DLD1 (cell line): ENCODE measurements around the gene ATG10.
"Not testable (repeated sequence)": the region's sequence is repeated elsewhere in the genome, so short reads cannot be mapped to it uniquely, and the experiment has no call there.

Experiments used
- in situ Hi-C: cut with HindIII; loops from 2 replicates; pipeline ENCODE4 v1.10.0; 2017; ENCODE audit warnings: low sequenced_read_pairs

ATG10 gene

GRCh38 chr5:82046276-82046647 lies 74.4 kb downstream of the ATG10 start:
- in situ Hi-C loops, result no loop called here

- in situ Hi-C loops, result no loop called here
Observed at GRCh38 chr5:82050955-82051354, 79.1 kb downstream of the ATG10 start.

- in situ Hi-C loops, result no loop called here
Observed at GRCh38 chr5:82054004-82054710, 82.3 kb downstream of the ATG10 start.

- in situ Hi-C loops, result no loop called here
Observed at GRCh38 chr5:82057051-82057450, 85.2 kb downstream of the ATG10 start.

GRCh38 chr5:82058710-82059109 lies 86.9 kb downstream of the ATG10 start:
- in situ Hi-C loops, result no loop called here

GRCh38 chr5:82066791-82067190 lies 95.0 kb downstream of the ATG10 start:
- in situ Hi-C loops, result no loop called here

- in situ Hi-C loops, result not testable (repeated sequence)
Observed at GRCh38 chr5:82068042-82068441, 96.2 kb downstream of the ATG10 start.

GRCh38 chr5:82068723-82069122 lies 96.9 kb downstream of the ATG10 start:
- in situ Hi-C loops, result no loop called here

GRCh38 chr5:82072138-82072537 lies 100.3 kb downstream of the ATG10 start:
- in situ Hi-C loops, result no loop called here

GRCh38 chr5:82073179-82073578 lies 101.4 kb downstream of the ATG10 start:
- in situ Hi-C loops, result no loop called here

GRCh38 chr5:82074950-82075349 lies 103.1 kb downstream of the ATG10 start:
- in situ Hi-C loops, result no loop called here

GRCh38 chr5:82077496-82077895 lies 105.7 kb downstream of the ATG10 start:
- in situ Hi-C loops, result no loop called here

- in situ Hi-C loops, result no loop called here
Observed at GRCh38 chr5:82091617-82092016, 119.8 kb downstream of the ATG10 start.

- in situ Hi-C loops, result no loop called here
Observed at GRCh38 chr5:82095536-82095935, 123.7 kb downstream of the ATG10 start.

- in situ Hi-C loops, result no loop called here
Observed at GRCh38 chr5:82096249-82096648, 124.4 kb downstream of the ATG10 start.

GRCh38 chr5:82100303-82101077 lies 128.7 kb downstream of the ATG10 start:
- in situ Hi-C loops, result no loop called here

GRCh38 chr5:82104872-82105271 lies 133.0 kb downstream of the ATG10 start:
- in situ Hi-C loops, result no loop called here

GRCh38 chr5:82105457-82105856 lies 133.6 kb downstream of the ATG10 start:
- in situ Hi-C loops, result no loop called here

- in situ Hi-C loops, result no loop called here
Observed at GRCh38 chr5:82106207-82106606, 134.4 kb downstream of the ATG10 start.

GRCh38 chr5:82106756-82107155 lies 134.9 kb downstream of the ATG10 start:
- in situ Hi-C loops, result no loop called here

GRCh38 chr5:82107267-82107666 lies 135.4 kb downstream of the ATG10 start:
- in situ Hi-C loops, result no loop called here

- in situ Hi-C loops, result no loop called here
Observed at GRCh38 chr5:82109013-82109412, 137.2 kb downstream of the ATG10 start.
